ENCODE data around the gene SLC36A2.

DNA sequence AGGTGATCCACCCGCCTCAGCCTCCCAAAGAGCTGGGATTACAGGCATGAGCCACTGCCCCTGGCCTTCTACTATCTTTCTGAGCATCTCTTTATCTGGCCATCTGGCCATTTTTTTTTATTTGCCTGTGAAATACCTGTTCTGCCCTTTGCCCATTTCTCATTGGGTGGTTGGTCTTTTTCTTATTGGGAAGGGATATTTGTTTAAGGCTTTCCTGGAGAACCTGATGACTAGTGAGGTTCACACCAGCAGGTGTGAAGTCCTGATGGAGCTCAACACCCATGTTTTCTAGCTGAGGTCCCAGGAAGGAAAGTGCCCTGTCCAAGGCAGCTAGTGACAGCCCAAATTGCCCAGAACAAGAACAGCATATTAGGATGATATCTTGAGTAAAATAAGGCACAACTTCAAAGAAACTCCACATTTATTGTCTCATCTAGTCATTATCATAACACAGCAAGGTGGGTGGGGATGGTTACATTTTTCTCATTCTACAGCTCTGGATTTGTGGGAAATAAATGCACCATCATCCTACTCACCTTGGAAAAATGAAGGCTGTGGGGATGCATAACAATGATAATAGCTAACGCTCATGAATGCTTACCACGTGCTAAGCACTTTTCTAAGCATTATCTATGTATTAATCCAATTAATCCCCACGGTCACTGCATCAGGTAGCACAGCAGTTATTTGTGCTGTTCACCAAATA lies 64.1 kb downstream of the SLC36A2 start:
- TF ChIP-seq, protein P1, sequence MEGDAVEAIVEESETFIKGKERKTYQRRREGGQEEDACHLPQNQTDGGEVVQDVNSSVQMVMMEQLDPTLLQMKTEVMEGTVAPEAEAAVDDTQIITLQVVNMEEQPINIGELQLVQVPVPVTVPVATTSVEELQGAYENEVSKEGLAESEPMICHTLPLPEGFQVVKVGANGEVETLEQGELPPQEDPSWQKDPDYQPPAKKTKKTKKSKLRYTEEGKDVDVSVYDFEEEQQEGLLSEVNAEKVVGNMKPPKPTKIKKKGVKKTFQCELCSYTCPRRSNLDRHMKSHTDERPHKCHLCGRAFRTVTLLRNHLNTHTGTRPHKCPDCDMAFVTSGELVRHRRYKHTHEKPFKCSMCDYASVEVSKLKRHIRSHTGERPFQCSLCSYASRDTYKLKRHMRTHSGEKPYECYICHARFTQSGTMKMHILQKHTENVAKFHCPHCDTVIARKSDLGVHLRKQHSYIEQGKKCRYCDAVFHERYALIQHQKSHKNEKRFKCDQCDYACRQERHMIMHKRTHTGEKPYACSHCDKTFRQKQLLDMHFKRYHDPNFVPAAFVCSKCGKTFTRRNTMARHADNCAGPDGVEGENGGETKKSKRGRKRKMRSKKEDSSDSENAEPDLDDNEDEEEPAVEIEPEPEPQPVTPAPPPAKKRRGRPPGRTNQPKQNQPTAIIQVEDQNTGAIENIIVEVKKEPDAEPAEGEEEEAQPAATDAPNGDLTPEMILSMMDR (conservative IDR thresholded peaks at IDR 0.05; ENCODE audit: low read depth, low read length), result no peak
- no peak for TF ChIP-seq EZH2 (IDR thresholded peaks at IDR 0.05; ENCODE audit: borderline replicate concordance, low read depth, low read length, poor library complexity, severe bottlenecking)

All from A673 (cell line).